Epithelial cell of proximal tubule (primary cell): ENCODE results near the gene SHC1. TPM values are rescaled to one million over a fixed set of nuclear protein-coding genes. Genes with fewer than 3 reads are reported as not detected.
"Not testable (repeated sequence)": the region's sequence is repeated elsewhere in the genome, so short reads cannot be mapped to it uniquely, and the experiment has no call there.

ENCODE experiments used
- DNase-seq: peaks from one replicate; pipeline ENCODE4 v3.0.0-alpha.2; 2011; ENCODE audit warnings: low read depth
- H3K4me3 ChIP-seq: 2 replicates; pipeline ENCODE4 v1.5.1; 2011; ENCODE audit warnings: low read depth, mild to moderate bottlenecking, low read length
- total RNA-seq: library from RNA; depleted of rRNA; stranded (reverse); fragments of >200 nt; gene quantifications from 2 replicates; pipeline ENCODE4 v1.2.3, GENCODE V29; 2015
- TF ChIP-seq, protein P1 (sequence below): conservative IDR thresholded peaks from 2 replicates; pipeline ENCODE4 v1.5.1; 2012; ENCODE audit warnings: low read depth, mild to moderate bottlenecking, low read length

Gene SHC1
- total RNA-seq, 1 donor from 2014 or later: 155 TPM

DNA sequence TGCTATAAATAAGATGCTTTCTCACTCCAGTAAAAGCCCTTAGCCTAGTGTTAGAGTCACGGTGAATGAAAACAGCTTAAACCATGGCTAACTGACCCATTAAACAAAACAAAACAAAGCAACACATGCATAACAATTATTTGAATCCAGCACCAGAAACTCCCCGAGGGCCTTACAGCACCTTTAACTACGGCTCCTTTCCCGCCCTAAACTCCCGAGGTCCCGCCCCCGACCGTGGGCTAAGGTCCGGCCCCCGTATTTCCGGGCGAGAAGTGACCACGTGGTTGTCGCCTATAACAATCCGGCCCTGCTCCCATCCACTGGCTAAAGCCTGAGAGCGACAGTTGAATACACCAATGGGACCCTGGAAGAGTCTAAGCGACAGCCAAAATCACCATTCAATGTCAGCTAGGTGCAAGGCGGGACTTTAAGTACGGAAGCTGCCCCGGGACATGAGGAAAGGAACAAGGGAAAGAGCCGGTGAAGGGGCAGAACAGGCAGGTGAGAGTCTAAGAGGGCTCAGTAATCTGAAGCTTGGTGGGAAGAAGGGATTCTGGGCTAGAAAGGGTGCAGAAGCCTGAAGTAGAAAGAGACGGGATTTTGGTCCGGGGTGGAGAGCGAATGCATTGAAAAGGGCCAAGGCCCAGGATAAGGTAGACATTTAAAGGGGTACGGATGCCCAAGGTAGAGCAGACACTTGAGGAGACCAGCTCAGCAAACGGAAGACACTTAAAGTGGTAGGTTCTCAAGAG lies 12.5 kb upstream of the SHC1 start, which contains the start of gene FLAD1:
Gene FLAD1 (plus strand): TSS at position 448 of the 752 bp plus-strand sequence. CDS start 351 bp downstream, outside the sequence.
- peak; percentile 98 for DNase-seq
- H3K4me3 ChIP-seq: peak within 1 kb of the TSS; percentile 77
- TF ChIP-seq, protein P1, sequence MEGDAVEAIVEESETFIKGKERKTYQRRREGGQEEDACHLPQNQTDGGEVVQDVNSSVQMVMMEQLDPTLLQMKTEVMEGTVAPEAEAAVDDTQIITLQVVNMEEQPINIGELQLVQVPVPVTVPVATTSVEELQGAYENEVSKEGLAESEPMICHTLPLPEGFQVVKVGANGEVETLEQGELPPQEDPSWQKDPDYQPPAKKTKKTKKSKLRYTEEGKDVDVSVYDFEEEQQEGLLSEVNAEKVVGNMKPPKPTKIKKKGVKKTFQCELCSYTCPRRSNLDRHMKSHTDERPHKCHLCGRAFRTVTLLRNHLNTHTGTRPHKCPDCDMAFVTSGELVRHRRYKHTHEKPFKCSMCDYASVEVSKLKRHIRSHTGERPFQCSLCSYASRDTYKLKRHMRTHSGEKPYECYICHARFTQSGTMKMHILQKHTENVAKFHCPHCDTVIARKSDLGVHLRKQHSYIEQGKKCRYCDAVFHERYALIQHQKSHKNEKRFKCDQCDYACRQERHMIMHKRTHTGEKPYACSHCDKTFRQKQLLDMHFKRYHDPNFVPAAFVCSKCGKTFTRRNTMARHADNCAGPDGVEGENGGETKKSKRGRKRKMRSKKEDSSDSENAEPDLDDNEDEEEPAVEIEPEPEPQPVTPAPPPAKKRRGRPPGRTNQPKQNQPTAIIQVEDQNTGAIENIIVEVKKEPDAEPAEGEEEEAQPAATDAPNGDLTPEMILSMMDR: no peak

DNA sequence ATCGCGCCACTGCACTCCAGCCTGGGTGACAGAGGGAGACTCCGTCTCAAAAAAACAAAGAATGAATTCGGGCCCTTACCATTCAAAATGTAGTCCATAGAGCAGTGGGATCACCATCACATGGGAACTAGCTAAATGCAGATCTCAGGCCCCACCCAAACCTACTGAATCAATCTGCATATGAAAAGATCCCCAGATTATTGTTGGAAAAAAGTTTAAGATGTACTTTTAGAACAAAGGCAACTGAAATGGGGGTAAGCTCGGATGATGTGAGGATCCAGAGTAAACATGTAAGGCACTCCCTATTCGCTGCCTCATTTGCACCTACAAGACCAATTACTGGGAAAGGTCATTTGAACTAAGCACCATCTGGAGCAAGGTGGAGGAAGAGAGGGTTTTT lies 11.8 kb upstream of the SHC1 start:
- TF ChIP-seq, protein P1: no peak
- H3K4me3 ChIP-seq: peak overlapping the region; percentile 77
- DNase-seq: no peak

DNA sequence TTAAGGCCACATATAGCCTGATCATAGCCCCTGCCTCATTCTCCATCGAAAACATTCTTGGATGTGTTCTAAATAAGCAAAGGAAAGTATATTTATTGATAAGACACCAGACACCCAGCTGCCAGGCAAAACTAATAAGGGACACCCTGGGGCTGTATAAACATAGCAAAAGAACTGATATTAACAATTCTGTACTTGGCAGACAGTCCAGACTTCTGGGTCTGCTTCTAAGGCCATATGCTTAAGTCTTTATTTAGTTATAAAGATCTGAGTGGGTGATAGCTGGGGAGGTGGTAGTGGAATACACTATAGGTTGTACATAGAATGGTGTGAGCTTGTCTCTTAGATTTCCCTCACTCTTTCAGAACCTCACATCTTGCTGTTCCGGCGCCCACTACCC lies 7.8 kb upstream of the SHC1 start:
- TF ChIP-seq, protein P1: no peak
- no peak for DNase-seq
- no peak overlapping the region for H3K4me3 ChIP-seq

DNA sequence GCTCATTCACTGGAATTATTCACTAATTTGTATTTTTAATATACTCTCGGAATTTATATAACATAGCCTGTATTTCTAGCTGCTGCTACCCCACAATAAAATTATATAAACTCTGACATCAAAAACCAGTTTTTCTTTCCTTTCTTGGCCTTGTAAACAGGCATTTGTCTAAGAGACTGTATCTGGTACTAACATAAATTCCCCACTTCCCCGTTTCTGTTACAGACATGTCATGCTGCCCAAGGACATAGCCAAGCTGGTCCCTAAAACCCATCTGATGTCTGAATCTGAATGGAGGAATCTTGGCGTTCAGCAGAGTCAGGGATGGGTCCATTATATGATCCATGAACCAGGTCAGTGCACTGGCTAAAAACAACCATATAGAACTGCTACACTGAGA lies 7.2 kb upstream of the SHC1 start:
- not testable (repeated sequence) for H3K4me3 ChIP-seq, DNase-seq

DNA sequence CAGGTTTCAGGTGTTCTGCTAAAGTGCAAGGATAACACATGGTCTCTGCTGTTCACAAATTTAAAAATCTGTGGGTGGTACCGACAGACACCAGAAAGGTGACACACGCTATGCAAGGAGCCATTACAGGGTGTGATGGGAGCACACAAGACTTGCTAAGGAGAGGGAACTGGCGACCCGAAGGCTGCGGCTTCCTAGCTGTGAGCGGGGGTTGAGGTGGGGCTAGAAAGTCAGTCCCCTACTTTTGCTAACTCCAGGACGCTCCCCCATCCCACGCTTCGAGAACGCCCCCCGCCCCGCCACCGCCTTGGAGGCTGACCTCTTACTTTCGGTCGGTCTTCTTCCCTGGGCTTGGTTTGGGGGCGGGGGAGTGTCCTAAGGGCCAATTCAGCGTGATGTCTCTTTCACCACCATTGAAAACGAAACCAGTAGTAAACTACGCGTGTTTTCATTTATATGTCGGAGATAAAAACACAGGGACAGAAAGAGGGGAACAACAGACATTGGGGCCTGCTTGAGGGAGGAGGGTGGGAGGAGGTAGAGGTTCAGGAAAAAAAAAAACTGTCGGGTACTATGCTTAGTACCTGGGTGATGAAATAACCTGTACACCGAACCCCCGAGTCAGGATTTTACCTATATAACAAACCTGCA lies 5.0 kb upstream of the SHC1 start:
- TF ChIP-seq, protein P1: no peak
- no peak for DNase-seq
- peak overlapping the region; percentile 80 for H3K4me3 ChIP-seq

DNA sequence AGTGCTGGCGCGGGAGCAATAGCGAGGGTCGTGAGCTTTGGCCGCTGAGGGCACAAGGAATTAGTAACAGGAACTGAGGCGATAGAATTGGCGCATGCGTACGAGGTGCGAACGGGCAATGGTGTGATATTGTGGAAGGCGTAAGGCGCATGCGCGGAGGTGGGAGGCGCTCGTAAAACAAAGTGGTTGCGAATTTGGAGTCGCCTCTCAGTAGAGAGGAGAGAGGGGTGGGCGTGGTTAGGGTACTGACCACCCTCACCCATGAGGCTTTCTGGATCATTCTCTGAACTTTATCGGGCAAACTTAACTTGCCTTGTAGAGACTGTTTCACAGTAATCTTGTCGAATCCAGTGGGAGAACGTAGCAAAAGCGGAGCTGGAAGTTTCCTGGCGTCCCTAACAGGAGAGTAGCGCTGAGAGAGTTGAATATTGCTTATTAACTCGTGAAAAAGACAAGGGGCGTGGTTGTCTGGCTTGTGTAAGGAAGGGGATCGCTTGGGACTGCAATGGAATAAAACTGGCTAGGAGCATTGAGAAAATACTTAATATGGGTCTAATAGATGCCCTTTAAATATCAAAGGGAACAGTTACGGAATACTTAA lies 4.4 kb upstream of the SHC1 start:
- H3K4me3 ChIP-seq: peak overlapping the region; percentile 80
- TF ChIP-seq, protein P1: no peak
- DNase-seq: peak; percentile 71

DNA sequence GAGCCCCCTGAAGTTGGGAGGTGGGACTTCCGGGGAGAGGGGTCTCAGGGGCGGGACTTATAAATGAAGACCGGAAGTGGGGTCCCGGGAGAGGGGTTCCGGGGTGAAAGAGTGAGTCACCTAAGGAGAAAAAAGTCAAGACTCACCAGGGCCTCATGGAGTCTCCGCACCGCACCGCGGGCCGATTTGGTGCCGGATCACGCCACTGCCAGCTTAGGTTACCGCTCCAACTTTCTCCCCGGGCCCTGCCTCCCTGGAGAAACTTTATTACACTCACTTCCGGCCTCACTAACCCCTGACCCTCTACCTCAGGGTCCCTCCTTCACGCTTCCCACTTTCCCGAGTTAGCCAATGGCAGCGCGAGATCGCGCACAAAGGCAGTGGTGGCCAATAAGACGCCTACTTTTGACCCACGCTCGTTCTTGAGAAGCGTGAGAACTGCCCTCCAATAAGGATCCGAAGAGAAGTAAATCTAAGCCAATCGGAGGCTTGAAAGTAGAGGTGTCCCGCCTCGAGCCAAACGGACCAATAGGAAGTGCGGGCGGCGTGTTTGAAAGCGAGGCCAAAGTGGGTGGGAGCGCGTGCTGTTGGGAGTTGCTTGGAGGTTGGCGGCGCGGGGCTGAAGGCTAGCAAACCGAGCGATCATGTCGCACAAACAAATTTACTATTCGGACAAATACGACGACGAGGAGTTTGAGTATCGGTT lies 3.7 kb upstream of the SHC1 start, which contains the start of gene CKS1B:
Gene CKS1B (plus strand): TSS at position 580 of the 706 bp plus-strand sequence. CDS start 65 bp downstream, at position 645.
- peak; percentile 100 for DNase-seq
- TF ChIP-seq, protein P1: no peak
- peak within 1 kb of the TSS; percentile 80 for H3K4me3 ChIP-seq
